HEK293 (cell line): ENCODE data around the gene DCP1B.

ENCODE experiments used
- IKZF3 ChIP-seq: fragments of 450-650 bp; IDR thresholded peaks from 2 replicates; pipeline ENCODE4 v1.5.0; 2018; ENCODE audit warnings: missing biosample characterization, mild to moderate bottlenecking, missing genetic modification characterization, moderate library complexity
- MYNN ChIP-seq: fragments of 450-650 bp; formaldehyde crosslinking; IDR thresholded peaks from 2 replicates; pipeline ENCODE4 v1.5.1; 2016; ENCODE audit warnings: missing biosample characterization, missing genetic modification characterization, borderline replicate concordance
- OSR2 ChIP-seq: fragments of 450-650 bp; formaldehyde crosslinking; IDR thresholded peaks from 2 replicates; pipeline ENCODE4 v1.5.1; 2016; ENCODE audit warnings: missing biosample characterization, missing genetic modification characterization
- TRIM28 ChIP-seq: IDR thresholded peaks from 2 replicates; pipeline ENCODE4 v1.6.1; 2011; ENCODE audit warnings: low read length, control low read depth, borderline replicate concordance
- YY2 ChIP-seq: fragments of 450-650 bp; formaldehyde crosslinking; IDR thresholded peaks from 2 replicates; pipeline ENCODE4 v1.5.1; 2016; ENCODE audit warnings: missing biosample characterization, missing genetic modification characterization
- ZBTB17 ChIP-seq: fragments of 450-650 bp; formaldehyde crosslinking; IDR thresholded peaks from 2 replicates; pipeline ENCODE4 v1.5.1; 2016; ENCODE audit warnings: missing biosample characterization, missing genetic modification characterization
- ZFP37 ChIP-seq: fragments of 450-650 bp; formaldehyde crosslinking; IDR thresholded peaks from 2 replicates; pipeline ENCODE4 v1.5.1; 2016; ENCODE audit warnings: missing biosample characterization, missing genetic modification characterization
- ZNF112 ChIP-seq: fragments of 450-650 bp; formaldehyde crosslinking; IDR thresholded peaks from 2 replicates; pipeline ENCODE4 v1.5.0; 2017; ENCODE audit warnings: missing biosample characterization, missing genetic modification characterization
- ZNF140 ChIP-seq: fragments of 450-650 bp; formaldehyde crosslinking; IDR thresholded peaks from 2 replicates; pipeline ENCODE4 v1.5.1; 2016; ENCODE audit warnings: missing biosample characterization, missing genetic modification characterization
- ZNF174 ChIP-seq: fragments of 450-650 bp; formaldehyde crosslinking; IDR thresholded peaks from 2 replicates; pipeline ENCODE4 v1.5.0; 2017; ENCODE audit warnings: missing biosample characterization, mild to moderate bottlenecking, missing genetic modification characterization
- ZNF555 ChIP-seq: fragments of 450-650 bp; formaldehyde crosslinking; conservative IDR thresholded peaks from 2 replicates; pipeline ENCODE4 v1.5.1; 2017; ENCODE audit warnings: missing biosample characterization, mild to moderate bottlenecking, missing genetic modification characterization, inconsistent platforms
- ZNF558 ChIP-seq: fragments of 450-650 bp; formaldehyde crosslinking; IDR thresholded peaks from 2 replicates; pipeline ENCODE4 v1.5.1; 2016; ENCODE audit warnings: missing biosample characterization, missing genetic modification characterization
- ZNF560 ChIP-seq: fragments of 450-650 bp; formaldehyde crosslinking; IDR thresholded peaks from 2 replicates; pipeline ENCODE4 v1.5.1; 2017; ENCODE audit warnings: missing biosample characterization, missing genetic modification characterization, borderline replicate concordance
- ZNF561 ChIP-seq: fragments of 450-650 bp; IDR thresholded peaks from 2 replicates; pipeline ENCODE4 v1.5.1; 2018; ENCODE audit warnings: missing biosample characterization, missing genetic modification characterization, borderline replicate concordance
- ZNF596 ChIP-seq: fragments of 450-650 bp; IDR thresholded peaks from 2 replicates; pipeline ENCODE4 v1.5.0; 2018; ENCODE audit warnings: missing biosample characterization, mild to moderate bottlenecking, missing genetic modification characterization, moderate library complexity
- ZNF600 ChIP-seq: fragments of 450-650 bp; formaldehyde crosslinking; IDR thresholded peaks from 2 replicates; pipeline ENCODE4 v1.5.1; 2016; ENCODE audit warnings: missing biosample characterization, missing genetic modification characterization
- ZNF670 ChIP-seq: fragments of 450-650 bp; formaldehyde crosslinking; IDR thresholded peaks from 2 replicates; pipeline ENCODE4 v1.5.1; 2016; ENCODE audit warnings: missing biosample characterization, missing genetic modification characterization, low read depth
- ZNF677 ChIP-seq: fragments of 450-650 bp; IDR thresholded peaks from 2 replicates; pipeline ENCODE4 v1.5.0; 2018; ENCODE audit warnings: missing biosample characterization, mild to moderate bottlenecking, missing genetic modification characterization, moderate library complexity
- ZNF701 ChIP-seq: fragments of 450-650 bp; formaldehyde crosslinking; IDR thresholded peaks from 2 replicates; pipeline ENCODE4 v1.5.1; 2016; ENCODE audit warnings: missing biosample characterization, missing genetic modification characterization
- ZNF777 ChIP-seq: fragments of 450-650 bp; formaldehyde crosslinking; IDR thresholded peaks from 2 replicates; pipeline ENCODE4 v1.5.1; 2017; ENCODE audit warnings: missing biosample characterization, missing genetic modification characterization, borderline replicate concordance
- ZNF837 ChIP-seq: fragments of 450-650 bp; formaldehyde crosslinking; IDR thresholded peaks from 2 replicates; pipeline ENCODE4 v1.5.1; 2016; ENCODE audit warnings: missing biosample characterization, missing genetic modification characterization
- TF ChIP-seq, protein P1 (sequence below): fragments of 450-650 bp; formaldehyde crosslinking; IDR thresholded peaks from 2 replicates; pipeline ENCODE4 v1.5.1; 2016; ENCODE audit warnings: missing biosample characterization, missing genetic modification characterization
- TF ChIP-seq, protein P2 (sequence below): fragments of 450-650 bp; formaldehyde crosslinking; IDR thresholded peaks from 2 replicates; pipeline ENCODE4 v1.5.1; 2016; ENCODE audit warnings: missing biosample characterization, missing genetic modification characterization
- TF ChIP-seq, protein P3 (sequence below): fragments of 450-650 bp; formaldehyde crosslinking; IDR thresholded peaks from 2 replicates; pipeline ENCODE4 v1.5.1; 2016; ENCODE audit warnings: missing biosample characterization, missing genetic modification characterization
- TF ChIP-seq, protein P4 (sequence below): fragments of 450-650 bp; formaldehyde crosslinking; IDR thresholded peaks from 2 replicates; pipeline ENCODE4 v1.5.1; 2017; ENCODE audit warnings: missing biosample characterization, missing genetic modification characterization
- TF ChIP-seq, protein P5 (sequence below): fragments of 450-650 bp; formaldehyde crosslinking; IDR thresholded peaks from 2 replicates; pipeline ENCODE4 v1.5.1; 2016; ENCODE audit warnings: missing biosample characterization, missing genetic modification characterization, low read depth
- TF ChIP-seq, protein P6 (sequence below): fragments of 450-650 bp; formaldehyde crosslinking; IDR thresholded peaks from 2 replicates; pipeline ENCODE4 v1.5.1; 2016; ENCODE audit warnings: missing biosample characterization, missing genetic modification characterization

The DCP1B gene

DNA sequence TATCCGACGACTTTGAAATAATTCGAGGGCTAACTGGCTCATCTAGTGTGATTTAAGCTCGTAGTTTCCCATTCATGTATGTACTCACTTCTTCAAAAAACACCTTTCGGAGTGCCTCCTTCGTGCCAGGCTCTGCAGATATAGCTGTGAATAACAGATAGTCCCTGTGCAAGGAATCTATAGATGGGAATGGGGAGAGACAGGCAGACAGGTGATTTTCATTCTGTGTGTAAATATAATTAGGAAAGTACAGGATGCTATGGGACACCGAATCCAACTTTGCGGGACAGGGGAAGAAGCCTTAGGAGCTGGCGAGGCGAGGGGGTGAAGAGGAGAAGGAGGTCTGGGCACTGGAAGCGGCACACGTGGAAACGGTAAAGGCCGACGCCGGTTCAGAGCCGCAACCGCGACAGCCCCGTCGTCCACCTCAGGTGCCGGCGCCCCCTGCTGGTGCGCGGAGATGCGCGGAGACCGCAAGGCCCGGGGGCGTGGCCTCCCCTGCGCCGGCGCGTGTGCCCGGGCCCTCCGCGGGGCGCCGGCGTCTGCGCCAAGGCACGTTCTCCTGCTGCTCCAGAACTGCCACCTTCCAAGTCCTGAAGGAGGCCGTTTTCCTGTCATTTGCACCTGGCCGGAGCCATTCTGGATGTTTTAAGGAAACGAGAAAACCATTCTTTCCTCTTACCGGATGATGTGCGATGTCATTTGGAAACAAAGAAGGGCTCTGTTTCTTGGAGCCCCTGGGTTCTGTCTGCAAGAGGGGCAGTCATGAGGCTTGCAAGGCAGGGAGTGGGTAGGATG is 30.6 kb upstream of the DCP1B start (continued):
- TF ChIP-seq, protein P1, sequence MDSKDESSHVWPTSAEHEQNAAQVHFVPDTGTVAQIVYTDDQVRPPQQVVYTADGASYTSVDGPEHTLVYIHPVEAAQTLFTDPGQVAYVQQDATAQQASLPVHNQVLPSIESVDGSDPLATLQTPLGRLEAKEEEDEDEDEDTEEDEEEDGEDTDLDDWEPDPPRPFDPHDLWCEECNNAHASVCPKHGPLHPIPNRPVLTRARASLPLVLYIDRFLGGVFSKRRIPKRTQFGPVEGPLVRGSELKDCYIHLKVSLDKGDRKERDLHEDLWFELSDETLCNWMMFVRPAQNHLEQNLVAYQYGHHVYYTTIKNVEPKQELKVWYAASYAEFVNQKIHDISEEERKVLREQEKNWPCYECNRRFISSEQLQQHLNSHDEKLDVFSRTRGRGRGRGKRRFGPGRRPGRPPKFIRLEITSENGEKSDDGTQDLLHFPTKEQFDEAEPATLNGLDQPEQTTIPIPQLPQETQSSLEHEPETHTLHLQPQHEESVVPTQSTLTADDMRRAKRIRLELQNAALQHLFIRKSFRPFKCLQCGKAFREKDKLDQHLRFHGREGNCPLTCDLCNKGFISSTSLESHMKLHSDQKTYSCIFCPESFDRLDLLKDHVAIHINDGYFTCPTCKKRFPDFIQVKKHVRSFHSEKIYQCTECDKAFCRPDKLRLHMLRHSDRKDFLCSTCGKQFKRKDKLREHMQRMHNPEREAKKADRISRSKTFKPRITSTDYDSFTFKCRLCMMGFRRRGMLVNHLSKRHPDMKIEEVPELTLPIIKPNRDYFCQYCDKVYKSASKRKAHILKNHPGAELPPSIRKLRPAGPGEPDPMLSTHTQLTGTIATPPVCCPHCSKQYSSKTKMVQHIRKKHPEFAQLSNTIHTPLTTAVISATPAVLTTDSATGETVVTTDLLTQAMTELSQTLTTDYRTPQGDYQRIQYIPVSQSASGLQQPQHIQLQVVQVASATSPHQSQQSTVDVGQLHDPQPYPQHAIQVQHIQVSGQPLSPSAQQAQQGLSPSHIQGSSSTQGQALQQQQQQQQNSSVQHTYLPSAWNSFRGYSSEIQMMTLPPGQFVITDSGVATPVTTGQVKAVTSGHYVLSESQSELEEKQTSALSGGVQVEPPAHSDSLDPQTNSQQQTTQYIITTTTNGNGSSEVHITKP (tag by site-specific recombination): no peak
- TF ChIP-seq ZNF677 (tag by site-specific recombination): no peak
- TF ChIP-seq ZNF670 (tag by site-specific recombination): no peak
- no peak for TF ChIP-seq ZNF837
- TF ChIP-seq ZNF174 (tag by site-specific recombination): no peak
- 0 out of 2 replicates have a peak, but pooled peaks have one; percentile 42 for TF ChIP-seq ZFP37 (tag by site-specific recombination)
- peak; percentile 54; the same call in 1 of the 2 replicates for TF ChIP-seq ZNF596 (tag by site-specific recombination)
- TF ChIP-seq ZNF561 (tag by site-specific recombination): peak; percentile 67; the same call in 1 of the 2 replicates
- TF ChIP-seq TRIM28: peak; percentile 74; the same call in 1 of the 2 replicates
- TF ChIP-seq ZBTB17: peak; percentile 31; the same call in 1 of the 2 replicates
- TF ChIP-seq ZNF555 (tag by site-specific recombination): no peak
- TF ChIP-seq MYNN (tag by site-specific recombination): no peak
- TF ChIP-seq ZNF558 (tag by site-specific recombination): no peak
- TF ChIP-seq, protein P2, sequence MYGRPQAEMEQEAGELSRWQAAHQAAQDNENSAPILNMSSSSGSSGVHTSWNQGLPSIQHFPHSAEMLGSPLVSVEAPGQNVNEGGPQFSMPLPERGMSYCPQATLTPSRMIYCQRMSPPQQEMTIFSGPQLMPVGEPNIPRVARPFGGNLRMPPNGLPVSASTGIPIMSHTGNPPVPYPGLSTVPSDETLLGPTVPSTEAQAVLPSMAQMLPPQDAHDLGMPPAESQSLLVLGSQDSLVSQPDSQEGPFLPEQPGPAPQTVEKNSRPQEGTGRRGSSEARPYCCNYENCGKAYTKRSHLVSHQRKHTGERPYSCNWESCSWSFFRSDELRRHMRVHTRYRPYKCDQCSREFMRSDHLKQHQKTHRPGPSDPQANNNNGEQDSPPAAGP (tag by site-specific recombination): no peak
- TF ChIP-seq ZNF701 (tag by site-specific recombination): no peak
- 0 out of 2 replicates have a peak, but pooled peaks have one; percentile 26 for TF ChIP-seq YY2 (tag by site-specific recombination)
- no peak for TF ChIP-seq ZNF112
- TF ChIP-seq, protein P3, sequence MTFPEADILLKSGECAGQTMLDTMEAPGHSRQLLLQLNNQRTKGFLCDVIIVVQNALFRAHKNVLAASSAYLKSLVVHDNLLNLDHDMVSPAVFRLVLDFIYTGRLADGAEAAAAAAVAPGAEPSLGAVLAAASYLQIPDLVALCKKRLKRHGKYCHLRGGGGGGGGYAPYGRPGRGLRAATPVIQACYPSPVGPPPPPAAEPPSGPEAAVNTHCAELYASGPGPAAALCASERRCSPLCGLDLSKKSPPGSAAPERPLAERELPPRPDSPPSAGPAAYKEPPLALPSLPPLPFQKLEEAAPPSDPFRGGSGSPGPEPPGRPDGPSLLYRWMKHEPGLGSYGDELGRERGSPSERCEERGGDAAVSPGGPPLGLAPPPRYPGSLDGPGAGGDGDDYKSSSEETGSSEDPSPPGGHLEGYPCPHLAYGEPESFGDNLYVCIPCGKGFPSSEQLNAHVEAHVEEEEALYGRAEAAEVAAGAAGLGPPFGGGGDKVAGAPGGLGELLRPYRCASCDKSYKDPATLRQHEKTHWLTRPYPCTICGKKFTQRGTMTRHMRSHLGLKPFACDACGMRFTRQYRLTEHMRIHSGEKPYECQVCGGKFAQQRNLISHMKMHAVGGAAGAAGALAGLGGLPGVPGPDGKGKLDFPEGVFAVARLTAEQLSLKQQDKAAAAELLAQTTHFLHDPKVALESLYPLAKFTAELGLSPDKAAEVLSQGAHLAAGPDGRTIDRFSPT (tag by site-specific recombination): no peak
- TF ChIP-seq OSR2 (tag by site-specific recombination): no peak
- TF ChIP-seq ZNF600 (tag by site-specific recombination): peak; percentile 94
- peak; percentile 71; the same call in 1 of the 2 replicates for TF ChIP-seq ZNF777 (tag by site-specific recombination)
- TF ChIP-seq, protein P4, sequence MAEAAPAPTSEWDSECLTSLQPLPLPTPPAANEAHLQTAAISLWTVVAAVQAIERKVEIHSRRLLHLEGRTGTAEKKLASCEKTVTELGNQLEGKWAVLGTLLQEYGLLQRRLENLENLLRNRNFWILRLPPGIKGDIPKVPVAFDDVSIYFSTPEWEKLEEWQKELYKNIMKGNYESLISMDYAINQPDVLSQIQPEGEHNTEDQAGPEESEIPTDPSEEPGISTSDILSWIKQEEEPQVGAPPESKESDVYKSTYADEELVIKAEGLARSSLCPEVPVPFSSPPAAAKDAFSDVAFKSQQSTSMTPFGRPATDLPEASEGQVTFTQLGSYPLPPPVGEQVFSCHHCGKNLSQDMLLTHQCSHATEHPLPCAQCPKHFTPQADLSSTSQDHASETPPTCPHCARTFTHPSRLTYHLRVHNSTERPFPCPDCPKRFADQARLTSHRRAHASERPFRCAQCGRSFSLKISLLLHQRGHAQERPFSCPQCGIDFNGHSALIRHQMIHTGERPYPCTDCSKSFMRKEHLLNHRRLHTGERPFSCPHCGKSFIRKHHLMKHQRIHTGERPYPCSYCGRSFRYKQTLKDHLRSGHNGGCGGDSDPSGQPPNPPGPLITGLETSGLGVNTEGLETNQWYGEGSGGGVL (tag by site-specific recombination): no peak
- TF ChIP-seq, protein P5, sequence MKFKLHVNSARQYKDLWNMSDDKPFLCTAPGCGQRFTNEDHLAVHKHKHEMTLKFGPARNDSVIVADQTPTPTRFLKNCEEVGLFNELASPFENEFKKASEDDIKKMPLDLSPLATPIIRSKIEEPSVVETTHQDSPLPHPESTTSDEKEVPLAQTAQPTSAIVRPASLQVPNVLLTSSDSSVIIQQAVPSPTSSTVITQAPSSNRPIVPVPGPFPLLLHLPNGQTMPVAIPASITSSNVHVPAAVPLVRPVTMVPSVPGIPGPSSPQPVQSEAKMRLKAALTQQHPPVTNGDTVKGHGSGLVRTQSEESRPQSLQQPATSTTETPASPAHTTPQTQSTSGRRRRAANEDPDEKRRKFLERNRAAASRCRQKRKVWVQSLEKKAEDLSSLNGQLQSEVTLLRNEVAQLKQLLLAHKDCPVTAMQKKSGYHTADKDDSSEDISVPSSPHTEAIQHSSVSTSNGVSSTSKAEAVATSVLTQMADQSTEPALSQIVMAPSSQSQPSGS (tag by site-specific recombination): no peak
- TF ChIP-seq ZNF560 (tag by site-specific recombination): 0 out of 2 replicates have a peak, but pooled peaks have one; percentile 38
- TF ChIP-seq IKZF3: peak; percentile 84
- no peak for TF ChIP-seq ZNF140 (tag by site-specific recombination)
- TF ChIP-seq, protein P6, sequence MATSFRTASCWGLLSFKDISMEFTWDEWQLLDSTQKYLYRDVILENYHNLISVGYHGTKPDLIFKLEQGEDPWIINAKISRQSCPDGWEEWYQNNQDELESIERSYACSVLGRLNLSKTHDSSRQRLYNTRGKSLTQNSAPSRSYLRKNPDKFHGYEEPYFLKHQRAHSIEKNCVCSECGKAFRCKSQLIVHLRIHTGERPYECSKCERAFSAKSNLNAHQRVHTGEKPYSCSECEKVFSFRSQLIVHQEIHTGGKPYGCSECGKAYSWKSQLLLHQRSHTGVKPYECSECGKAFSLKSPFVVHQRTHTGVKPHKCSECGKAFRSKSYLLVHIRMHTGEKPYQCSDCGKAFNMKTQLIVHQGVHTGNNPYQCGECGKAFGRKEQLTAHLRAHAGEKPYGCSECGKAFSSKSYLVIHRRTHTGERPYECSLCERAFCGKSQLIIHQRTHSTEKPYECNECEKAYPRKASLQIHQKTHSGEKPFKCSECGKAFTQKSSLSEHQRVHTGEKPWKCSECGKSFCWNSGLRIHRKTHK (tag by site-specific recombination): no peak
